HEK293 (cell line): ENCODE results near the gene ZFYVE21.

ENCODE experiments used
- CTCF ChIA-PET: fragments of 350-600 bp; formaldehyde crosslinking; extraction: SDS; loops from one replicate; lab custom pipeline; 2021; ENCODE audit warnings: antibody characterized with exemption; lab: Yijun Ruan, JAX
- POLR2A ChIA-PET: fragments of 300-600 bp; formaldehyde crosslinking; extraction: SDS; loops from one replicate; lab custom pipeline; 2020; ENCODE audit warnings: antibody characterized with exemption, inconsistent platforms; lab: Yijun Ruan, JAX
- H3K27ac ChIP-seq: fragments of 200-500 bp; sonication (Bioruptor generic); 2 replicates; pipeline ENCODE4 v1.5.1; 2014; ENCODE audit warnings: low read depth, low read length, control low read depth, inconsistent platforms; ENCODE audit errors: extremely low read depth
- H3K36me3 ChIP-seq, 2 experiments: fragments of 200-500 bp in 1 of 2; sonication (Bioruptor generic) in 1 of 2; 1 replicate in 1 of 2; 2 replicates in 1 of 2; pipeline ENCODE4 v1.5.1; 2014 to 2017; ENCODE audit warnings: inconsistent platforms in 2 of 2, low read length in 2 of 2; ENCODE audit not compliant: control insufficient read depth in 2 of 2, insufficient read depth in 1 of 2
- H3K4me1 ChIP-seq: fragments of 200-500 bp; sonication (Bioruptor generic); 2 replicates; pipeline ENCODE4 v1.5.1; 2014; ENCODE audit warnings: mild to moderate bottlenecking, low read length, inconsistent platforms; ENCODE audit not compliant: control insufficient read depth, insufficient read depth
- H3K4me3 ChIP-seq: 2 replicates; pipeline ENCODE4 v1.5.1; 2011; ENCODE audit warnings: low read depth, mild to moderate bottlenecking, control low read depth, low read length, moderate library complexity
- H3K9me3 ChIP-seq: fragments of 200-500 bp; sonication (Bioruptor generic); 2 replicates; pipeline ENCODE4 v1.5.1; 2014; ENCODE audit warnings: low read depth, low read length, inconsistent platforms; ENCODE audit not compliant: control insufficient read depth, insufficient read depth
- BCL6B ChIP-seq: fragments of 450-650 bp; formaldehyde crosslinking; IDR thresholded peaks from 2 replicates; pipeline ENCODE4 v1.5.1; 2017; ENCODE audit warnings: missing biosample characterization, missing genetic modification characterization
- EGR2 ChIP-seq: fragments of 450-650 bp; formaldehyde crosslinking; IDR thresholded peaks from 2 replicates; pipeline ENCODE4 v1.5.1; 2016; ENCODE audit warnings: low read depth, missing biosample characterization, missing genetic modification characterization
- MZF1 ChIP-seq: fragments of 450-650 bp; formaldehyde crosslinking; IDR thresholded peaks from 2 replicates; pipeline ENCODE4 v1.5.1; 2017; ENCODE audit warnings: missing biosample characterization, missing genetic modification characterization, borderline replicate concordance
- PRDM4 ChIP-seq: fragments of 450-650 bp; formaldehyde crosslinking; IDR thresholded peaks from 2 replicates; pipeline ENCODE4 v1.5.1; 2017; ENCODE audit warnings: missing biosample characterization, missing genetic modification characterization
- ZFP69B ChIP-seq: fragments of 450-650 bp; formaldehyde crosslinking; IDR thresholded peaks from 2 replicates; pipeline ENCODE4 v1.5.1; 2016; ENCODE audit warnings: missing biosample characterization, missing genetic modification characterization
- ZNF10 ChIP-seq: fragments of 450-650 bp; formaldehyde crosslinking; IDR thresholded peaks from 2 replicates; pipeline ENCODE4 v1.5.1; 2017; ENCODE audit warnings: missing biosample characterization, missing genetic modification characterization
- ZNF114 ChIP-seq: fragments of 450-650 bp; formaldehyde crosslinking; IDR thresholded peaks from 2 replicates; pipeline ENCODE4 v1.5.0; 2017; ENCODE audit warnings: missing biosample characterization, missing genetic modification characterization
- ZNF157 ChIP-seq: fragments of 450-650 bp; formaldehyde crosslinking; IDR thresholded peaks from 2 replicates; pipeline ENCODE4 v1.5.1; 2016; ENCODE audit warnings: missing biosample characterization, missing genetic modification characterization
- ZNF18 ChIP-seq: fragments of 450-650 bp; formaldehyde crosslinking; IDR thresholded peaks from 2 replicates; pipeline ENCODE4 v1.5.1; 2016; ENCODE audit warnings: missing biosample characterization, missing genetic modification characterization
- ZNF211 ChIP-seq: fragments of 450-650 bp; formaldehyde crosslinking; IDR thresholded peaks from 2 replicates; pipeline ENCODE4 v1.5.1; 2016; ENCODE audit warnings: low read depth, missing biosample characterization, missing genetic modification characterization
- ZNF24 ChIP-seq: fragments of 450-650 bp; formaldehyde crosslinking; IDR thresholded peaks from 2 replicates; pipeline ENCODE4 v1.5.1; 2016; ENCODE audit warnings: missing biosample characterization, missing genetic modification characterization
- ZNF26 ChIP-seq: fragments of 450-650 bp; formaldehyde crosslinking; IDR thresholded peaks from 2 replicates; pipeline ENCODE4 v1.5.1; 2016; ENCODE audit warnings: missing biosample characterization, missing genetic modification characterization
- ZNF423 ChIP-seq: fragments of 450-650 bp; formaldehyde crosslinking; IDR thresholded peaks from 2 replicates; pipeline ENCODE4 v1.5.1; 2016; ENCODE audit warnings: missing biosample characterization, missing genetic modification characterization
- ZNF518A ChIP-seq: fragments of 450-650 bp; formaldehyde crosslinking; conservative IDR thresholded peaks from 2 replicates; pipeline ENCODE4 v1.5.1; 2016; ENCODE audit warnings: low read depth, missing biosample characterization, missing genetic modification characterization
- ZNF624 ChIP-seq: fragments of 450-650 bp; formaldehyde crosslinking; IDR thresholded peaks from 2 replicates; pipeline ENCODE4 v1.5.1; 2017; ENCODE audit warnings: missing biosample characterization, missing genetic modification characterization
- ZNF626 ChIP-seq: fragments of 450-650 bp; sonication (Bioruptor Pico); formaldehyde crosslinking; IDR thresholded peaks from 2 replicates; pipeline ENCODE4 v1.5.1; 2018; ENCODE audit warnings: missing biosample characterization, missing genetic modification characterization, inconsistent platforms

ZFYVE21 gene

GRCh38 chr14:103692159-103692558 lies 23.5 kb upstream of the ZFYVE21 start (continued):
- TF ChIP-seq ZNF518A (tag by site-specific recombination) (no peak), ZNF423 (tag by site-specific recombination) (no peak), PRDM4 (tag by site-specific recombination) (no peak), BCL6B (tag by site-specific recombination) (no peak), ZNF157 (tag by site-specific recombination) (no peak), ZNF211 (tag by site-specific recombination) (no peak), ZNF114 (no peak)
- TF ChIP-seq, all 188 proteins: peak for 0

- no peak overlapping the region for H3K4me3 ChIP-seq
- CTCF ChIA-PET: interaction anchor here (0.6 to 1.4 kb wide), 2 partner anchors 13 to 192 kb away, joined by 3 to 5 read pairs; no protein-coding TSS in a partner anchor
Observed at GRCh38 chr14:103692871-103693270, 22.7 kb upstream of the ZFYVE21 start.

More at GRCh38 chr14:103692871-103693270, 22.7 kb upstream of the ZFYVE21 start:
- Histone ChIP-seq H3K4me1 (peaks cover 11% of the 10 kb centered on the region), H3K27ac (peak overlapping the region; percentile 24; the same call in 1 of the 2 replicates), H3K36me3 (peaks cover 18 to 68% of the 10 kb centered on the region in 2 experiments; a peak in 2 of 3 replicates), H3K9me3 (no peaks in the 10 kb centered on the region)
- POLR2A ChIA-PET: no interaction called here
- no peak for TF ChIP-seq ZNF624 (tag by site-specific recombination)
- no peak for TF ChIP-seq MZF1
- peak; percentile 43; the same call in 1 of the 2 replicates for TF ChIP-seq ZFP69B (tag by site-specific recombination)
- TF ChIP-seq EGR2: no peak
- TF ChIP-seq ZNF24 (tag by site-specific recombination): no peak
- TF ChIP-seq ZNF18: no peak
- TF ChIP-seq ZNF10: no peak
- TF ChIP-seq ZNF626 (tag by site-specific recombination): no peak
- TF ChIP-seq ZNF26 (tag by site-specific recombination): no peak
